NCI-H774 (cell line): ENCODE measurements around the gene CARF.

ENCODE experiments used
- DNase-seq: peaks from one replicate; lab custom pipeline; 2025; lab: John Stamatoyannopoulos, UW

CARF gene

DNA sequence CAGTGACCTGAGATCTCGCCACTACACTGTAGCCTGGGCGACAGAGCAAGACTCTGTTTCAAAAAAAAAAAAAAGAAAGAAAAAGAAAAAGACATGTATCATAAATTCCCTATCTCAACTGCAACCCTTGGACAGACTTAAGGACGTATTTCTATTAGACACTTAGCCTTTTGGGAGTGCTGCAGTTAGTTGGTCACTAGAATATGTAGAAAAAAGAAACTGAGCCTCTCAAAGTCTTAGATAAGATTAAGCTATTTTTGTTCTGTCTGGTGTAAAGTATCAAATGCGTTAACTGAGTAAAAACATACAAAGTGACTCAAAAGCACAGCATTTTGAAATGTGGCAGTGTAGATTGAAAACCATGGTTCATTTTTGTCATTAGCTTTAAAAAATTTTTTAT is 109.9 kb downstream of the CARF start:
- DNase-seq = no peak

DNA sequence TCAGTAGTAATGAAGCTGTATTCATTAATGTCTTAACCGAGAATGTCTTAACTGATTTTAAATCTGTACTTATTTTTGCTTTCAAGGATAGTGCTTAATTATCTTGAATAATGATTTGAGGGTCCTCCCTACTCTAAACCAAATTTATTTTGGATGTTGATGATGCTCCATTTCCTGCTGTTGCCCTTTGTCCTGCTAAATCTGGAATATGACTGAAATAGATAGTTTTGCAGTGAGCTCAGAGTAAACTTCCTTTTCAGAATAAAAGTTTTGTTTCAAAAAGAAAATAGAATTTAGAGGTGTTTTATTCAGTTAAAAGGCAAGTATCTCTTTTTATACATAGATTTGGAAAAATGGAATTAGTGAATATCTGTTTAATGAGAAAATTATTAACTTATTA is 110.7 kb downstream of the CARF start:
- no peak for DNase-seq

DNA sequence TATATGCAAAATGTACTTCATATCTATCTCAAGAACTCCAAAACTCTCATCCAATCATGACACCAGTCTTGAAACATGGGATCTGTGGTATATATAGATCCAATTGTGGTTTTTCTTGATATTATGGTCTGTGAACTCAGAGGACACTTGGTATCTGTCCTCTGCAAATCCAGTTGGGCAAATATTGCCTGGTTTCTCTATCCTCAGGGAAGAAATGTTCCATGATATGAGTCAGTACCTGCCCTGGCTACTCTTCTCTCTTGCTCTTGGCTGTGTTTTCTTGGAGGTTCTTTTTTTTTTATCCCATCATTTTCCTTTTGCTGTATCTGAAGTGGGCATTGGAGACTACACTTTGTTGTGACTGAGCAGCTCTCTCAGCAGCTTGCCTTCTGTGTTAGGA is 113.5 kb downstream of the CARF start:
- DNase-seq = no peak

DNA sequence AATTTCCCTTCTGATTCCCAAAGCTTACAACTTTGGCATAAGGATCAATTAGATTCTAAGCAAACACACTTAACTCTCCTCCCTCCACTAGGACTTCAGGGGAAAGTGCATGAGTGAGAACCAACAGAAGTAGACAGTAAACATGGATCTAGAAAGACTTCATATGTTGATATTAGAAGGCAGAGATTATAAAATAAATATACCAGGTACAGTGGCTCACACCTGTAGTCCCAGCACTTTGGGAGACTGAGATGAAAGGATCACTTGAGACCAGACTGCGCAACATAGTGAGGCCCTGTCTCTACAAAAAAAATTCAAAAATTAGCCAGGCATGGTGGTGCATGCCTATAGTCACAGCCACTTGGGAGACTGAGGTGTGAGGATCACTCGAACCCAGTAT is 118.5 kb downstream of the CARF start:
- no peak for DNase-seq

DNA sequence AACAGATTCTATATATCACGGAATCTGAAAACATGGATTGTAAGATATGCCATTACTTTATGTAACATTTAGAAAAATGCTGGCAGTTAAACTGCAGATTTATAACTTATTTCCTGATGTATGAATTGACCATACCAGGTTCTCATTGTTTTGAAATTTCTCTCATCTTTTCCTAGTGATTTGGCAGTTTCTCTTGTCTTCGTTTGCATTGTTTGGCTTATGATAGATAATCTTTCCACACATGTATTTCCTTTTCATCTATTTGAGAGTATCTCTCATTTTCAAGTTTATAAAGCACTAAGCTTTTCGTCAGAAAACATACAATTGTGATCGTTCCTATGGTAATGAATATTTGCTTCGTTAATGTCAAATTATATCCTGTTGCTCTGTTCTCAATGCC is 118.9 kb downstream of the CARF start:
- no peak for DNase-seq

DNA sequence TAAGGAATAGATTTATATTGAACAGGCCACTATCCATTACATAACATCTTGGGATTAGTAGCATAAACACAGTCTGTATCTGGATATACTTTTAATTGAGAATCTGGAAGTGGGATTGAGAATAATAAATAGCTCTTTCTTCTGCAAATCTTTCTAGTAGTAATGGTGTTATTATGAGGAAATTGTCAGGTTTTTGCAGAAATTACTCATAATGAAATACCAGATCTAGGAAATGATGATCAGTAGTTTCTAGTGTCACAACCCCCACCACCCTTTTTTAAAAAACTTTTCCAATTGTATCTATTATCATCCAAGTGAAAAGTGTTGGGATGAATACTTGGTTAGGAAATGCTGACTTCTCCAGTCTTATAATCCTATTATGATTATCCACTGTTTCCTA is 121.3 kb downstream of the CARF start:
- no peak for DNase-seq

DNA sequence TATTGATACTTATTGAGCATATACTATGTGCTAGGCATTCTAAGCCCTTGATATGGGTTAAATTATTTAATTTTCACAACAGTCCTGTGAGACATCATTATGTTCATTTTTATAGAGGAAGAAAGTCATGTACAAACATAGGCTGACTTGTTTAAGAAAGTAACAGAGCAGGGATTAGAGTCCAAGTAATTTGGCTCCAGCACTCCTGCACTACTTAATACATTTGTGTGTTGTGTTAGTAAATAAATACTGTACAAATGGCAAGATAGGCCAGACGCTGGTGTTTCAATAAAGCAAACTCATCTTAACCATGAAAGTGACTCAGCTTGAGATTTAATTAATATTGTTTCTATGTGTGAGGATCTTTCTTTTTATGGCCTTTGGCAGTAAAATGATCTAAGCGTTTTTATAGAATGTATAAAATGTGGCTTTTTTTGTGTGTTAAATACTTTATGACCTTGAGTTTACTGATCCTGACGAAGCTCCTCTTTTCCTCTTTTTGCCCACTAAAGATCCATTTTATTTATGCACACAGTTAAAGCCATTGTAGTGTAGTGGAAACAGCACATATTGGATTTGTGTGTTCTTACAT is 123.9 kb downstream of the CARF start:
- DNase-seq = no peak
